K562 (cell line): ENCODE results near the gene CDYL2.

ENCODE experiments used
- ATF2 ChIP-seq: sonication (generic); formaldehyde crosslinking; IDR thresholded peaks from 2 replicates; pipeline ENCODE4 v1.8.1; 2022; ENCODE audit warnings: missing genetic modification reagents
- BHLHE40 ChIP-seq: IDR thresholded peaks from 2 replicates; pipeline ENCODE4 v1.6.1; 2011; ENCODE audit warnings: low read length, improper control_type of control experiment
- CTCF ChIP-seq, 3 experiments: IDR thresholded peaks in 2 of 3; conservative IDR thresholded peaks in 1 of 3; 2 replicates each; pipeline ENCODE4 v1.5.1; 2011 to 2012; ENCODE audit warnings: low read length in 3 of 3, mild to moderate bottlenecking in 3 of 3, control low read depth in 2 of 3, improper control_type of control experiment in 1 of 3, inconsistent platforms in 1 of 3, low read depth in 1 of 3, mixed read lengths in 1 of 3, moderate library complexity in 1 of 3; ENCODE audit not compliant: insufficient read depth in 2 of 3
- MED1 ChIP-seq: sonication (generic); formaldehyde crosslinking; IDR thresholded peaks from 2 replicates; pipeline ENCODE4 v1.8.1; 2023; ENCODE audit warnings: missing genetic modification reagents, borderline replicate concordance
- MXD1 ChIP-seq: fragments of 250-450 bp; sonication (Bioruptor Pico); IDR thresholded peaks from 2 replicates; pipeline ENCODE4 v1.8.0; 2021; ENCODE audit warnings: borderline replicate concordance, mild to moderate bottlenecking, moderate library complexity; ENCODE audit not compliant: poor library complexity, severe bottlenecking
- NFE2L1 ChIP-seq: fragments of 450-650 bp; IDR thresholded peaks from 2 replicates; pipeline ENCODE4 v1.6.1; 2016; ENCODE audit warnings: missing genetic modification characterization, low read depth, mild to moderate bottlenecking, missing compliant biosample characterization, moderate library complexity, borderline replicate concordance
- POLR2A ChIP-seq: fragments of 450-650 bp; conservative IDR thresholded peaks from 2 replicates; pipeline ENCODE4 v1.6.1; 2016
- RAD21 ChIP-seq, 2 experiments: fragments of 250-450 bp in 1 of 2; fragments of 450-650 bp in 1 of 2; sonication (Bioruptor Pico) in 1 of 2; formaldehyde crosslinking in 1 of 2; IDR thresholded peaks in 1 of 2; conservative IDR thresholded peaks in 1 of 2; 2 replicates each; pipeline versions ENCODE4 v1.4.0 to v1.8.0; 2020 to 2022; ENCODE audit warnings: mild to moderate bottlenecking in 2 of 2, moderate library complexity in 1 of 2
- ZNF23 ChIP-seq: fragments of 250-450 bp; sonication (Bioruptor Pico); IDR thresholded peaks from 2 replicates; pipeline ENCODE4 v1.4.0; 2020; ENCODE audit warnings: mild to moderate bottlenecking
- TF ChIP-seq, protein P1 (sequence below): fragments of 250-450 bp; sonication (Bioruptor Pico); IDR thresholded peaks from 2 replicates; pipeline ENCODE4 v1.5.0; 2021
- TF ChIP-seq, protein P2 (sequence below), 2 experiments: fragments of 450-650 bp in 1 of 2; sonication (generic) in 1 of 2; formaldehyde crosslinking in 1 of 2; IDR thresholded peaks in 1 of 2; conservative IDR thresholded peaks in 1 of 2; 2 replicates each; pipeline versions ENCODE4 v1.6.1 to v1.8.1; 2016 to 2023; ENCODE audit warnings: mild to moderate bottlenecking in 2 of 2, moderate library complexity in 2 of 2, inconsistent platforms in 1 of 2, missing genetic modification reagents in 1 of 2

DNA sequence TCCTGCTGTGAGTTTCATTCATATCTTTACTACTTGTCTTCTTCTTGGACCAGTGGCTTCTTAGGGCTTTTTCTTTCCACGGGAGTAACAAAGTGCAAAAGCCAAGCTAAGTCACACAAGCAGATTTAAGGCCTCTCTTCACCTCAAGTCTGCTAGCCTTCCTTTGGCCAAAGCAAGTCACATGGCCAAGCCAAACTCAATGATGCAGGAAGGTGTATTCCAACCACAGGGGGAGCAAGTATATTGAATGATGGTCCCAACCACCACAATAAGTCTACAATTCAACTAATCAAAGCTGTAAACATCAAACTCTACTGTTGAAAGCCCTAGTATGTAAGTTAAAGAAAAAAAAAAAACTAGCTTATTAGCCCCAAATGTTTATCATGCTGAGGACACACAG is 44.5 kb upstream of the CDYL2 start:
- TF ChIP-seq ZNF23 (CRISPR knock-in tag) (no peak), CTCF (IDR thresholded peaks at IDR 0.05 in 2 of 3, conservative IDR thresholded peaks at IDR 0.05 in 1 of 3; ENCODE audit: insufficient read depth in 2 of 3, low read depth in 1 of 3, low read length in 3 of 3) (no peak; a peak in 1 of 6 replicates), ATF2 (CRISPR knock-in tag) (no peak), NFE2L1 (tag) (no peak), MED1 (CRISPR knock-in tag) (no peak), MXD1 (CRISPR knock-in tag) (no peak), POLR2A (no peak), RAD21 (CRISPR knock-in tag; conservative IDR thresholded peaks at IDR 0.05 in 1 of 2, IDR thresholded peaks at IDR 0.05 in 1 of 2) (no peak), BHLHE40 (no peak)
- TF ChIP-seq, protein P1, sequence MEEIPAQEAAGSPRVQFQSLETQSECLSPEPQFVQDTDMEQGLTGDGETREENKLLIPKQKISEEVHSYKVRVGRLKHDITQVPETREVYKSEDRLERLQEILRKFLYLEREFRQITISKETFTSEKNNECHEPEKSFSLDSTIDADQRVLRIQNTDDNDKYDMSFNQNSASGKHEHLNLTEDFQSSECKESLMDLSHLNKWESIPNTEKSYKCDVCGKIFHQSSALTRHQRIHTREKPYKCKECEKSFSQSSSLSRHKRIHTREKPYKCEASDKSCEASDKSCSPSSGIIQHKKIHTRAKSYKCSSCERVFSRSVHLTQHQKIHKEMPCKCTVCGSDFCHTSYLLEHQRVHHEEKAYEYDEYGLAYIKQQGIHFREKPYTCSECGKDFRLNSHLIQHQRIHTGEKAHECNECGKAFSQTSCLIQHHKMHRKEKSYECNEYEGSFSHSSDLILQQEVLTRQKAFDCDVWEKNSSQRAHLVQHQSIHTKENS (CRISPR knock-in tag) = no peak
- TF ChIP-seq, protein P2, sequence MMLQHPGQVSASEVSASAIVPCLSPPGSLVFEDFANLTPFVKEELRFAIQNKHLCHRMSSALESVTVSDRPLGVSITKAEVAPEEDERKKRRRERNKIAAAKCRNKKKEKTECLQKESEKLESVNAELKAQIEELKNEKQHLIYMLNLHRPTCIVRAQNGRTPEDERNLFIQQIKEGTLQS (IDR thresholded peaks at IDR 0.05) = no peak
- TF ChIP-seq, protein P2 (CRISPR knock-in tag; conservative IDR thresholded peaks at IDR 0.05) = no peak
